AG04449 (cell line): Measurements from ENCODE around the gene EVC.

Source experiments
- CTCF ChIA-PET: fragments of 350-600 bp; formaldehyde crosslinking; extraction: SDS; loops from one replicate; lab custom pipeline; 2021; ENCODE audit warnings: antibody characterized with exemption; lab: Yijun Ruan, JAX
- POLR2A ChIA-PET: fragments of 400-600, 350-600 bp; formaldehyde crosslinking; extraction: SDS; loops from one replicate; lab custom pipeline; 2020; ENCODE audit warnings: antibody characterized with exemption, inconsistent platforms; lab: Yijun Ruan, JAX
- DNase-seq: peaks from one replicate; pipeline ENCODE4 v3.0.0-alpha.2; 2010; ENCODE audit warnings: low read depth, low spot score
- H3K4me3 ChIP-seq: 2 replicates; pipeline ENCODE4 v1.5.1; 2011; ENCODE audit warnings: low read depth, mild to moderate bottlenecking, control low read depth, low read length
- TF ChIP-seq, protein P1 (sequence below): IDR thresholded peaks from one replicate; pipeline ENCODE4 v1.5.1; 2011; ENCODE audit warnings: mild to moderate bottlenecking, moderate library complexity, low read length, control low read depth, inconsistent platforms; ENCODE audit not compliant: insufficient read depth; ENCODE audit errors: missing control alignments

The EVC gene

DNA sequence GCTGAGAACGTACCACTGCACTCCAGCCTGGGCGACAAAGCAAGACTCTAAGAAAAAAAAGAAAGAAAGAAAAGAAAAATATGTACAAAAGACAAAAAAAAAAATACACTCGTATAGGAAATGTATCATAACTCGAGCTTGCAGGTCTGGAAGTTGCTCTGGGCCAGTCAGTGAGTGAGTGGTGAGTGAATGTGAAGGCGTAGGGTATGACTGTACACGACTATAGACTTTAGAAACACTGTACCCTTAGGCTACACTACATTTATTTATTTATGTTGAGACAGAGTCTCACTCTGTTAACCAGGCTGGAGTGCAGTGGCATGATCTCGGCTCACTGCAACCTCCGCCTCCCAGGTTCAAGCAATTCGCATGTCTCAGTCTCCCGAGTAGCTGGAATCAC, 32.0 kb upstream of the EVC start:
- H3K4me3 ChIP-seq: no peak overlapping the region
- TF ChIP-seq, protein P1, sequence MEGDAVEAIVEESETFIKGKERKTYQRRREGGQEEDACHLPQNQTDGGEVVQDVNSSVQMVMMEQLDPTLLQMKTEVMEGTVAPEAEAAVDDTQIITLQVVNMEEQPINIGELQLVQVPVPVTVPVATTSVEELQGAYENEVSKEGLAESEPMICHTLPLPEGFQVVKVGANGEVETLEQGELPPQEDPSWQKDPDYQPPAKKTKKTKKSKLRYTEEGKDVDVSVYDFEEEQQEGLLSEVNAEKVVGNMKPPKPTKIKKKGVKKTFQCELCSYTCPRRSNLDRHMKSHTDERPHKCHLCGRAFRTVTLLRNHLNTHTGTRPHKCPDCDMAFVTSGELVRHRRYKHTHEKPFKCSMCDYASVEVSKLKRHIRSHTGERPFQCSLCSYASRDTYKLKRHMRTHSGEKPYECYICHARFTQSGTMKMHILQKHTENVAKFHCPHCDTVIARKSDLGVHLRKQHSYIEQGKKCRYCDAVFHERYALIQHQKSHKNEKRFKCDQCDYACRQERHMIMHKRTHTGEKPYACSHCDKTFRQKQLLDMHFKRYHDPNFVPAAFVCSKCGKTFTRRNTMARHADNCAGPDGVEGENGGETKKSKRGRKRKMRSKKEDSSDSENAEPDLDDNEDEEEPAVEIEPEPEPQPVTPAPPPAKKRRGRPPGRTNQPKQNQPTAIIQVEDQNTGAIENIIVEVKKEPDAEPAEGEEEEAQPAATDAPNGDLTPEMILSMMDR: no peak
- ChIA-PET CTCF (interaction anchor here (1.3 to 1.6 kb wide), 2 partner anchors 31 to 112 kb away, joined by 5 read pairs; no protein-coding TSS in a partner anchor), POLR2A (interaction anchor here (1.3 kb wide), 1 partner anchor 29 kb away, joined by 3 read pairs; the partner anchor contains the start of gene EVC2)
- no peak for DNase-seq

DNA sequence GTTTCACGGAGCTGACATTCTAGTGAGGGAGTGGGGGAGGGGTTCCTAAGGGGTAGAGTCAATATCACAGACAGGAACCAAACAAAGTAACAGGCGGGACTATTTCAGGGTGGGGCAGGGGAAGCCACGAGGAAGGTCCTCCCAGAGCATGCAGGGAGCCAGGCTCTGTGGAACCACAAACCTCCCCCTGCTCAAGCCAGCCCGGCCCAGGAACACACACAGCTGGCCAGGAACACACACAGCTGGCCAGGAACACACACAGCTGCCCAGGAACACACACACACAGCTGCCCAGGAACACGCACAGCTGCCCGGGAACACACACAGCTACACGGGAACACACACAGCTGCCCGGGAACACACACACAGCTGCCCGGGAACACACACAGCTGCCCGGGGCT, 27.4 kb upstream of the EVC start:
- CTCF ChIA-PET: interaction anchor here (1.0 to 1.3 kb wide), 3 partner anchors 16 to 129 kb away, joined by 3 to 9 read pairs (median 4); no protein-coding TSS in a partner anchor
- POLR2A ChIA-PET: no interaction called here
- DNase-seq: no peak
- TF ChIP-seq, protein P1: no peak
- no peak overlapping the region for H3K4me3 ChIP-seq

DNA sequence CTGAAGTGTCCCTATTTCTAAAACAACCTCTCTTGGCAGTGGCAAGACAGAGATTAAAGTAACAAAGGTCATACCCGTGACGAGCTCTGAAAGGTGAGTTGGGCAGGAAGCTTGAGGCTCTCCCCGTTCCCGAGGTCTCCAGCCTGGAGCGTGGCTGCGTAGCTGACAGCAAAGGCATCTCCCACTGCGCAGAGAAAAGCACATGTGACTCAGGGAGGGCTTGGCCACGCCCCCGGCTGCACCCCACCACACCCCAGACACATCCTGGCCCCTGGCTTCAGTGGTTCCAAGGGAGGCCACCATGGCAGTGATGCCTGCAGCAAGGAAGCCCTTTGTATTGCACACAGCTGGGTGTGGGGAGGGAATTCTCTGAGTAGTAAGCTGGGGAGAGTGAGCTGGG, 25.7 kb upstream of the EVC start:
- CTCF ChIA-PET: no interaction called here
- TF ChIP-seq, protein P1: no peak
- POLR2A ChIA-PET: no interaction called here
- H3K4me3 ChIP-seq: no peak overlapping the region
- DNase-seq: no peak

DNA sequence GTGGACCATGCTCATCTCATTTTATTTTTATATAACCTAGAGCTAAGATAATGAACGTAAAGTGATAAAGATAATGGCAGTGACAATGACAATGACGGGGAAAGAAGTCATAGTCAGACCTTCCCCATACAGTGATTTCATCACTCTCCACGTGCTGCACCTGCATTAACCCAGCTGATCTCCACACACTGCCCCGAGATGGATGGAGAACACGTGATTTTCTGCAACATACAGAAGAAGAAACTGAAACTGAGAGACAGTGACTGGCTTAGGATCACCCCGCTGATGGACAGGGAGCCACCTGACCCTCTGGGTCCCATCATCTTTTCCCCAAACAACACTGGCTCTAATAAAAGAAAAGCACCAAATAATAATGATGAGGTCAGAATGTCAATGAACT, 24.7 kb upstream of the EVC start:
- no peak for DNase-seq
- no peak overlapping the region for H3K4me3 ChIP-seq
- TF ChIP-seq, protein P1: no peak
- CTCF ChIA-PET: no interaction called here
- POLR2A ChIA-PET: no interaction called here

DNA sequence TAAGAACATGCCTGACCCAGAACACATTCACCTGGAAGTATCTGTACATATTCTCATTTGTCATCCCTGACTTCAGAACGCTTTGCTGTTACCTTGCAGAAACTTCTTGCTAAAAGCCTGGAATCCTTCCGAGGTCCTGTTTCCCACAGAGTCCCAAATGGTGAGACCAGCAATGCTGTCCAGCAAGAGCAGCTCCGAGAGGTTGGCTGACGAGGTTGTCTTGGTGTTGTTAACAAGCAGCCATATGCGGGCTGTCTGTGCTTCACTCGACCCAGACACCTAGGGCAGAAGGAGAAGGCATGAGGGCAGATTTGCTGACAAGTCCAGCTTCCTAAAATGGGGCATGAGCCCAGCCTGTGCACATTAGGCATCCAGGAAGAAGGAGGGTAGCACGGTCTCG, 21.9 kb upstream of the EVC start:
- H3K4me3 ChIP-seq: no peak overlapping the region
- DNase-seq: no peak
- TF ChIP-seq, protein P1: no peak
- ChIA-PET POLR2A (no interaction called here), CTCF (interaction anchor here (1.0 to 2.7 kb wide), 3 partner anchors 102 to 132 kb away, joined by 3 to 8 read pairs (median 4); no protein-coding TSS in a partner anchor)

DNA sequence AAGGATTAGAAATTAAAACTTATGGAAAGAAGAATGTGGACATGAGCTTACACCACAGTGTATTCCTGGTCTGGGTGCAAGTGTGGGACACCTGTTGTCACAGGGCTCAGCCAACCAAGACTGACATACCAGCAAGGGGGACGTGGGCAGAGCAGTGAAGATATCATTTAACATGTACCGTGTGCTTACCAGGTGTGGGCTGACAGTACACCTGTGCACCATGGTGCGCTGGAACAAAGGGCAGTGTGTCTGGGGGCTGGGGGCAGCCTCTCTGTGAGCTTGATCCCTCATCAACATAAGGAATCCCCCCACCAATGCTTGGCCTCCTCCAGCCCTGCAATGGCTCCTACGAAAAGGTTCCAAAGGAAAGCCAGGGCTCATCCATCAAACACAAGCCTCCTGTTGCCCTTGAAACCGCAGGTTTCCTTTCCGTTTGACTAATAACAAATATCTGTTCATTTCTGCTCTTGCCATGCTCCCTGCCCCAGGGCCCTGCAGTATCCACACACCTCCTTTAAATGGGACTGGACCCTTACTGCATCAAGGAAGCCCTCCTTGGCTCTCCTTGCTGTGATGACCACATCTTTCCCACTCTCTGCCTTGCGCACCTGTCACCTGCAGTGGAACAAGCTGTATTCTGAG, 19.4 kb upstream of the EVC start:
- no peak overlapping the region for H3K4me3 ChIP-seq
- DNase-seq: no peak
- CTCF ChIA-PET: interaction anchor here (1.2 to 1.5 kb wide), 3 partner anchors 18 to 121 kb away, joined by 3 to 4 read pairs (median 4); no protein-coding TSS in a partner anchor
- POLR2A ChIA-PET: no interaction called here
- TF ChIP-seq, protein P1: no peak
